ENCODE data around the gene NR6A1.
"Not testable (repeated sequence)": the region's sequence is repeated elsewhere in the genome, so short reads cannot be mapped to it uniquely, and the experiment has no call there.

NR6A1 gene

GRCh38 chr9:124645274-124645673 is 125.8 kb downstream of the NR6A1 start:
- DNase-seq, result no peak

GRCh38 chr9:124639637-124640036 is 131.5 kb downstream of the NR6A1 start:
- no peak for DNase-seq

- no peak for DNase-seq
Observed at GRCh38 chr9:124635285-124635684, 135.8 kb downstream of the NR6A1 start.

GRCh38 chr9:124632077-124632621 is 139.0 kb downstream of the NR6A1 start:
- no peak for DNase-seq

- DNase-seq, result no peak
Observed at GRCh38 chr9:124631326-124631725, 139.8 kb downstream of the NR6A1 start.

- DNase-seq, result no peak
Observed at GRCh38 chr9:124629600-124629999, 141.5 kb downstream of the NR6A1 start.

GRCh38 chr9:124628741-124629140 is 142.4 kb downstream of the NR6A1 start:
- no peak for DNase-seq

GRCh38 chr9:124626276-124626675 is 144.8 kb downstream of the NR6A1 start:
- DNase-seq, result no peak

GRCh38 chr9:124625087-124625486 is 146.0 kb downstream of the NR6A1 start:
- DNase-seq, result no peak

GRCh38 chr9:124624735-124624992 is 146.4 kb downstream of the NR6A1 start:
- DNase-seq, result no peak

- no peak for DNase-seq
Observed at GRCh38 chr9:124623966-124624734, 147.0 kb downstream of the NR6A1 start.

GRCh38 chr9:124622882-124623281 is 148.2 kb downstream of the NR6A1 start:
- no peak for DNase-seq

- DNase-seq, result no peak
Observed at GRCh38 chr9:124621371-124622328, 149.5 kb downstream of the NR6A1 start.

- no peak for DNase-seq
Observed at GRCh38 chr9:124618476-124618875, 152.6 kb downstream of the NR6A1 start.

GRCh38 chr9:124617477-124618141 is 153.5 kb downstream of the NR6A1 start:
- DNase-seq, result peak; percentile 73

GRCh38 chr9:124616961-124617360 is 154.2 kb downstream of the NR6A1 start:
- no peak for DNase-seq

GRCh38 chr9:124615840-124616239 is 155.3 kb downstream of the NR6A1 start:
- not testable (repeated sequence) for DNase-seq

- DNase-seq, result no peak
Observed at GRCh38 chr9:124615100-124615742, 155.9 kb downstream of the NR6A1 start.

- no peak for DNase-seq
Observed at GRCh38 chr9:124613849-124614248, 157.3 kb downstream of the NR6A1 start.

- DNase-seq, result no peak
Observed at GRCh38 chr9:124611106-124611505, 160.0 kb downstream of the NR6A1 start.

- no peak for DNase-seq
Observed at GRCh38 chr9:124606027-124606426, 165.1 kb downstream of the NR6A1 start.

- DNase-seq, result no peak
Observed at GRCh38 chr9:124605258-124605657, 165.9 kb downstream of the NR6A1 start.

- DNase-seq, result no peak
Observed at GRCh38 chr9:124602632-124603031, 168.5 kb downstream of the NR6A1 start.

All from activated CD8-positive, alpha-beta memory T cell treated with anti-CD3 and anti-CD28 coated beads, Interleukin-2, amount 50 U/mL, for 4 hours (primary cell).